Fibroblast of mammary gland (primary cell): ENCODE measurements around the gene IL6.
"Not testable (repeated sequence)": the region's sequence is repeated elsewhere in the genome, so short reads cannot be mapped to it uniquely, and the experiment has no call there.

Source experiments
- DNase-seq: peaks from one replicate; pipeline ENCODE4 v3.0.0-alpha.2; 2010; ENCODE audit warnings: low read depth
- H3K4me3 ChIP-seq: 2 replicates; pipeline ENCODE4 v1.5.1; 2011; ENCODE audit warnings: low read depth, mild to moderate bottlenecking, low read length, moderate library complexity; ENCODE audit not compliant: control insufficient read depth
- TF ChIP-seq, protein P1 (sequence below): conservative IDR thresholded peaks from 2 replicates; pipeline ENCODE4 v1.5.1; 2011; ENCODE audit warnings: low read depth, low read length, inconsistent platforms; ENCODE audit not compliant: control insufficient read depth, insufficient read depth

The IL6 gene

DNA sequence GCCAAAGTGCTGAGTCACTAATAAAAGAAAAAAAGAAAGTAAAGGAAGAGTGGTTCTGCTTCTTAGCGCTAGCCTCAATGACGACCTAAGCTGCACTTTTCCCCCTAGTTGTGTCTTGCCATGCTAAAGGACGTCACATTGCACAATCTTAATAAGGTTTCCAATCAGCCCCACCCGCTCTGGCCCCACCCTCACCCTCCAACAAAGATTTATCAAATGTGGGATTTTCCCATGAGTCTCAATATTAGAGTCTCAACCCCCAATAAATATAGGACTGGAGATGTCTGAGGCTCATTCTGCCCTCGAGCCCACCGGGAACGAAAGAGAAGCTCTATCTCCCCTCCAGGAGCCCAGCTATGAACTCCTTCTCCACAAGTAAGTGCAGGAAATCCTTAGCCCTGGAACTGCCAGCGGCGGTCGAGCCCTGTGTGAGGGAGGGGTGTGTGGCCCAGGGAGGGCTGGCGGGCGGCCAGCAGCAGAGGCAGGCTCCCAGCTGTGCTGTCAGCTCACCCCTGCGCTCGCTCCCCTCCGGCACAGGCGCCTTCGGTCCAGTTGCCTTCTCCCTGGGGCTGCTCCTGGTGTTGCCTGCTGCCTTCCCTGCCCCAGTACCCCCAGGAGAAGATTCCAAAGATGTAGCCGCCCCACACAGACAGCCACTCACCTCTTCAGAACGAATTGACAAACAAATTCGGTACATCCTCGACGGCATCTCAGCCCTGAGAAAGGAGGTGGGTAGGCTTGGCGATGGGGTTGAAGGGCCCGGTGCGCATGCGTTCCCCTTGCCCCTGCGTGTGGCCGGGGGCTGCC is at the start of gene IL6:
Gene IL6, plus strand, starts transcription at position 294 of the 807 bp plus-strand sequence. Its CDS starts 63 bp downstream, at position 357.
- TF ChIP-seq, protein P1, sequence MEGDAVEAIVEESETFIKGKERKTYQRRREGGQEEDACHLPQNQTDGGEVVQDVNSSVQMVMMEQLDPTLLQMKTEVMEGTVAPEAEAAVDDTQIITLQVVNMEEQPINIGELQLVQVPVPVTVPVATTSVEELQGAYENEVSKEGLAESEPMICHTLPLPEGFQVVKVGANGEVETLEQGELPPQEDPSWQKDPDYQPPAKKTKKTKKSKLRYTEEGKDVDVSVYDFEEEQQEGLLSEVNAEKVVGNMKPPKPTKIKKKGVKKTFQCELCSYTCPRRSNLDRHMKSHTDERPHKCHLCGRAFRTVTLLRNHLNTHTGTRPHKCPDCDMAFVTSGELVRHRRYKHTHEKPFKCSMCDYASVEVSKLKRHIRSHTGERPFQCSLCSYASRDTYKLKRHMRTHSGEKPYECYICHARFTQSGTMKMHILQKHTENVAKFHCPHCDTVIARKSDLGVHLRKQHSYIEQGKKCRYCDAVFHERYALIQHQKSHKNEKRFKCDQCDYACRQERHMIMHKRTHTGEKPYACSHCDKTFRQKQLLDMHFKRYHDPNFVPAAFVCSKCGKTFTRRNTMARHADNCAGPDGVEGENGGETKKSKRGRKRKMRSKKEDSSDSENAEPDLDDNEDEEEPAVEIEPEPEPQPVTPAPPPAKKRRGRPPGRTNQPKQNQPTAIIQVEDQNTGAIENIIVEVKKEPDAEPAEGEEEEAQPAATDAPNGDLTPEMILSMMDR, result no peak
- peak within 1 kb of the TSS; percentile 48 for H3K4me3 ChIP-seq
- peak; percentile 98 for DNase-seq

DNA sequence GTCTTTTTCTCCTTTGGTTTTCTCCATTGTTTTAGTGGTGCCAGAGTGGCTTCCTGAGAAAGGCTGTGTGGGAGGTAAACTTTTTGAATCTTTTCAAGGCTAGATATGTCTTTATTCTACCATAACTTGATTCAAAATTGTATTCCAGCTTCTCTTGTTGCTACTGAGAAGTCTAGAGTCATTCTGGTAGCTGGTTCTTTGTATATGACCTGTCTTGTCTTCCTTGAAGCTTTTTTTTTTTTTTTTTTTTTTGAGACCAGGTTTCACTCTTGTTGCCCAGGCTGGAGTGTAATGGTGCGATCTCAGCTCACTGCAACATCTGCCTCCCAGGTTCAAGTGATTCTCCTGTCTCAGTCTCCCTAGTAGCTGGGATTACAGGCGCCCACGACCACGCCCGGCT is 49.7 kb upstream of the IL6 start:
- not testable (repeated sequence) for DNase-seq, H3K4me3 ChIP-seq

DNA sequence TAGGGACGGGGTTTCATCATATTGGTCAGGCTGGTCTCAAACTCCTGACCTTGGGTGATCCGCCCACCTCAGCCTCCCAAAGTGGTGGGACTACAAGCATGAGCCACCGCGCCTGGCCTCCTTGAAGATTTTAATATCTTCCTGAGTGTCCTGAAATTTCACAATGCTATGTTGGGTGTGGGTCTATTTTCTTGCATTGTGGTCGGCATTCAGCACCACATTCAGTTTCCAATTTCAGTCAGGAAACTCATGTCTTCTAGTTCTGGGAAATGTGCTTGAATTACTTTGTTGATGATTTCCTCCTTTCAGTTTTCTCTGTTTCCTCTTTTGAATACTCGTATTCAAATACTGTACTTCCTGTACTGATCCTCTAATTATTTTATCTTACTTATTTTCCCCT is 49.3 kb upstream of the IL6 start:
- DNase-seq, result no peak
- no peak overlapping the region for H3K4me3 ChIP-seq
- TF ChIP-seq, protein P1, result no peak

DNA sequence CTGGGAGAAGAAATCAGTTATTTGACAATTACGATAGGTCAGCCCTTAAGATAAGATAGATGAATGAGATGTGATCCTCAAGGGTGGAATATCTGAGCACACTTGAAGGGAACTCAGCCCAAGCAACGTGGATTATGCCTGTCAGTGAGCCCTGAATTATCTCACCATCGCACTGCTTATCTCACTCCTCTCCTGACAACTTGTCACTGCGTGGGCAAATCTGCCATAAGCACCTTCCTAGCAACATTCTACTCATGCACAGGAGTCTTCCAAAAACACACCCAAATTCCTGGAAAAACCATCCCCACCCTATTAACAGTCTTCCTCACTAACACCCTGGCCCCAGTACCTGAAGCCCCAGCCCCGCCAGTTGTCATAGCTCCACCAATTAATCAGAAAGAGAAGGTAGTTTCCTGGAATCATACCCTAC is 46.5 kb upstream of the IL6 start:
- H3K4me3 ChIP-seq, result no peak overlapping the region
- TF ChIP-seq, protein P1, result no peak

DNA sequence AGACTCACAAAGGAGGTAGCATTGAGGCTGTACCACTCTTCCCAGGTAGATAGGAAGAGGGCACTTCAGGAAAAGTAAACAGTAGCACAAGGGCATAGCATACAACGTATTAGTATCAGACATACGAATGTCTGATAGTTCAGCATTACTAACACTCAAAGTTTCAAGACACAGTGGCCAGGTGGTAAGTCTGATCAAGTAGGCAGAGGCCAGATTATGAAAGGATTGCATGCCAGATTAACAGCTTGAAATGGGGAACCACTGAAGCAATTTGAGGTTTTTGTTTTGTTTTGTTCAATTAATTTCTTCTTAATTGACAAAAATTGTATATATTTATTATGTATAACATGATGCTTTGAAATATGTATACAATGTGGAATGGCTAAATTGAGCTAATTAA is 45.7 kb upstream of the IL6 start:
- no peak overlapping the region for H3K4me3 ChIP-seq
- no peak for DNase-seq
- TF ChIP-seq, protein P1, result no peak

More for the DNA sequence above, 46.5 kb upstream of the IL6 start:
- no peak for DNase-seq

DNA sequence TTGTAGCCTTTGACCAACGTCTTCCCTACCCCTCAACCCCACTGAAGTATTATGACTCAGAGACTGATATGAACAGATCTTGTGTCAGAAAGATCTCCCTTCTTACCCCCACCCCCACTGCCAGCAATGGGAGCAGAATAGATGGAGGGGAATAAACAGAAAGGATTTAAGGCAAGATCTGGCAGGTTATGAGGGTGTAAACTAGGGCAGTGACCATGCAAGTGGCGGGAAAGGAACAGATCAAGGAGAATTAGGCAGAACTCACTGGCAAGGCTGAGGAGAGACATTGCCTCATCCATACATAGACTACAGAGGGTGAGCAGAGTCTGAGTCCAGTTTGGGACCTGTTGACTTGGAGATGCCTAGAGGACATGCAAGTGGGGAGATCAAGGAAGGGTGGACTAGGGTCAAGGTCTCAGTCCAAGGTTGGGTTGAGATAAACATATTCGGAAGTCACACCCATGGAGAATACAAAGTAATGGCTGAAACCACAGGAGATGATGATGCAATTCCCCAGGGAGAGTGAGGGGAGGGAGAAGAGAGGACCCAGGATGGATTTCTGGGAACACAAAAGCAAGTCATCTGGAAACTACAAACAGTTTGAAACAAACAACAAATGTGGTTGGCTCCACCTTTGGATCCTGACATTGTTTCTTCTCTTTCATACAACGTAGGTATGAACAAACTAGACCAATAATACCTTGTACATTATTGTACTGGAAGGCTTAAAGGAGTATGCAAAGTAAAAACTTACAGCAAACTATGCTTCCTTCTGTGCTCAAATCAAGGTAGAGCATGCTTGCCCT is 44.9 kb upstream of the IL6 start:
- DNase-seq, result no peak
- TF ChIP-seq, protein P1, result no peak
- H3K4me3 ChIP-seq, result no peak overlapping the region

DNA sequence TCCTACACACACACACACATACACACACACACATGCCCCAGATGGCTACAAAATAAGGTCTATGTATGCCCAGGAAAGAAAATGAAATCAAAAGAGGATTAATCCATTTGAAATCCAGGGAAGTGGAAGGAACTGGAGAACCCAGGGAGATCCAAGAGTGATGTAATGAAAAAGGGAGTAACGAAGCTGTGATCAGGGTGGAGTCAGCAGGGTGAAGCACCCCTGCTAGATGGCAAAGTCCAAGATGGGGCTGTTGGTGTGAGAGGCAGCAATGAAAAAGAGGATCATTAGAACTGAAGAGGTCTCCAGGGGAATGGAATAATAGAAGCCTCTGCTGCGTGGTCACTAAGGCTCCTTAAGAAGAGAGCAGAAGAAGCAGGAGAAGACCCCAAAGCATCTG is 43.6 kb upstream of the IL6 start:
- H3K4me3 ChIP-seq, result no peak overlapping the region
- TF ChIP-seq, protein P1, result no peak
- DNase-seq, result no peak
